HepG2 (cell line): ENCODE measurements around the gene SLC25A25. TPM values are rescaled to one million over a fixed set of nuclear protein-coding genes. Genes with fewer than 3 reads are reported as not detected.

Experiments
- ATAD3A ChIP-seq: sonication (generic); formaldehyde crosslinking; IDR thresholded peaks from 2 replicates; pipeline ENCODE4 v1.4.0; 2020; ENCODE audit warnings: missing genetic modification reagents
- FOXP1 ChIP-seq, 2 experiments: fragments of 450-650 bp in 1 of 2; IDR thresholded peaks; 2 replicates each; pipeline ENCODE4 v1.6.1; 2017 to 2018; ENCODE audit warnings: antibody characterized with exemption in 1 of 2
- GATA4 ChIP-seq: sonication (generic); IDR thresholded peaks from 2 replicates; pipeline ENCODE4 v1.6.1; 2016; ENCODE audit warnings: antibody characterized with exemption, low read depth, borderline replicate concordance
- HNF1B ChIP-seq: sonication (generic); formaldehyde crosslinking; IDR thresholded peaks from 2 replicates; pipeline ENCODE4 v1.5.1; 2020; ENCODE audit warnings: mild to moderate bottlenecking, moderate library complexity, missing genetic modification reagents
- KLF11 ChIP-seq: IDR thresholded peaks from 2 replicates; pipeline ENCODE4 v1.6.1; 2016; ENCODE audit warnings: missing compliant biosample characterization
- KMT2A ChIP-seq: sonication (generic); formaldehyde crosslinking; IDR thresholded peaks from 2 replicates; pipeline ENCODE4 v1.4.0; 2020; ENCODE audit warnings: missing genetic modification reagents
- MAX ChIP-seq: IDR thresholded peaks from 2 replicates; pipeline ENCODE4 v1.6.1; 2012; ENCODE audit warnings: inconsistent platforms
- MTA1 ChIP-seq: sonication (generic); formaldehyde crosslinking; IDR thresholded peaks from 2 replicates; pipeline ENCODE4 v1.4.0; 2020; ENCODE audit warnings: missing genetic modification reagents, mild to moderate bottlenecking, borderline replicate concordance
- NR3C1 ChIP-seq: sonication (generic); formaldehyde crosslinking; IDR thresholded peaks from 2 replicates; pipeline ENCODE4 v1.4.0; 2020; ENCODE audit warnings: missing genetic modification reagents
- PAXIP1 ChIP-seq: sonication (generic); formaldehyde crosslinking; conservative IDR thresholded peaks from 2 replicates; pipeline ENCODE4 v1.4.0; 2020; ENCODE audit warnings: mild to moderate bottlenecking, missing genetic modification reagents, moderate library complexity
- RARA ChIP-seq: IDR thresholded peaks from 2 replicates; pipeline ENCODE4 v1.6.1; 2016; ENCODE audit warnings: missing genetic modification reagents, missing compliant biosample characterization
- TEAD2 ChIP-seq: sonication (generic); formaldehyde crosslinking; IDR thresholded peaks from 2 replicates; pipeline ENCODE4 v1.9.0; 2021; ENCODE audit warnings: missing genetic modification reagents
- TFDP2 ChIP-seq: sonication (generic); formaldehyde crosslinking; IDR thresholded peaks from 2 replicates; pipeline ENCODE4 v1.4.0; 2020; ENCODE audit warnings: missing genetic modification reagents
- ZFX ChIP-seq: sonication (generic); formaldehyde crosslinking; IDR thresholded peaks from 2 replicates; pipeline ENCODE4 v1.4.0; 2020; ENCODE audit warnings: mild to moderate bottlenecking, low read depth, missing genetic modification reagents, moderate library complexity
- ZNF354B ChIP-seq: sonication (generic); formaldehyde crosslinking; IDR thresholded peaks from 2 replicates; pipeline ENCODE4 v1.8.0; 2022; ENCODE audit warnings: mild to moderate bottlenecking, missing genetic modification reagents
- ZNF512B ChIP-seq: sonication (generic); formaldehyde crosslinking; IDR thresholded peaks from 2 replicates; pipeline ENCODE4 v1.5.1; 2020; ENCODE audit warnings: missing genetic modification reagents, mild to moderate bottlenecking, borderline replicate concordance
- ZNF710 ChIP-seq: sonication (generic); formaldehyde crosslinking; IDR thresholded peaks from 2 replicates; pipeline ENCODE4 v1.5.0; 2020; ENCODE audit warnings: mild to moderate bottlenecking, missing genetic modification reagents, borderline replicate concordance
- polyA plus RNA-seq, 8 experiments: library from polyadenylated mRNA; depleted of rRNA in 3 of 8; stranded (reverse) in 7 of 8; unstranded in 1 of 8; fragments of >200 nt; fragmentation: Illumina TruSeq in 4 of 8; extraction: Trizol in 4 of 8; gene quantifications; 2 replicates each; pipeline versions ENCODE4 v1.2.1 to v1.2.3, GENCODE V29; 2011 to 2016; ENCODE audit warnings: low read depth in 4 of 8, missing spikeins in 1 of 8, mixed read lengths in 1 of 8; ENCODE audit not compliant: insufficient read depth in 1 of 8
- total RNA-seq, 5 experiments: library from RNA; depleted of rRNA; stranded (reverse); fragments of >200 nt; fragmentation: Illumina TruSeq; extraction: Trizol; gene quantifications; 2 replicates each; pipeline ENCODE4 v1.2.3, GENCODE V29; 2016; ENCODE audit warnings: low read depth in 1 of 5

The SLC25A25 gene
- total and polyA plus RNA-seq, 2 of the 13 experiments (the other 11 are each of a cell fraction or from before 2014, with no cell fraction given): 10.5 to 24.8 TPM

- TF ChIP-seq ZFX (CRISPR knock-in tag) (peak; percentile 70), ZNF512B (CRISPR knock-in tag) (peak; percentile 48; the same call in 1 of the 2 replicates), TFDP2 (0 out of 2 replicates have a peak, but pooled peaks have one; percentile 20), MTA1 (CRISPR knock-in tag) (peak; percentile 94; the same call in 1 of the 2 replicates), MAX (peak; percentile 56; the same call in 1 of the 2 replicates), KMT2A (CRISPR knock-in tag) (no peak), RARA (peak; percentile 70), PAXIP1 (CRISPR knock-in tag) (peak; percentile 55; the same call in 1 of the 2 replicates), ATAD3A (no peak), NR3C1 (CRISPR knock-in tag) (no peak), GATA4 (0 out of 2 replicates have a peak, but pooled peaks have one; percentile 18), KLF11 (CRISPR knock-in tag) (no peak), FOXP1 (IDR thresholded peaks at IDR 0.05) (no peak), FOXP1 (CRISPR knock-in tag; IDR thresholded peaks at IDR 0.05) (no peak), HNF1B (CRISPR knock-in tag) (peak; percentile 18; the same call in 1 of the 2 replicates), TEAD2 (CRISPR knock-in tag) (no peak), ZNF710 (CRISPR knock-in tag) (0 out of 2 replicates have a peak, but pooled peaks have one; percentile 55), ZNF354B (CRISPR knock-in tag) (no peak)
Observed at GRCh38 chr9:128043467-128043868, 24.6 kb upstream of the SLC25A25 start (continued).
